GM19240 (cell line): Measurements from ENCODE around the gene TPH2.

Experiments
- DNase-seq: peaks from one replicate; pipeline ENCODE4 v3.0.0; 2011; ENCODE audit warnings: low spot score; ENCODE audit not compliant: insufficient read length

Gene TPH2

GRCh38 chr12:71938728-71939385, at the start of gene TPH2:
Gene TPH2 (plus strand): TSS chr12:71938845. CDS start chr12:71938987, 142 bp downstream.
- no peak for DNase-seq

DNA sequence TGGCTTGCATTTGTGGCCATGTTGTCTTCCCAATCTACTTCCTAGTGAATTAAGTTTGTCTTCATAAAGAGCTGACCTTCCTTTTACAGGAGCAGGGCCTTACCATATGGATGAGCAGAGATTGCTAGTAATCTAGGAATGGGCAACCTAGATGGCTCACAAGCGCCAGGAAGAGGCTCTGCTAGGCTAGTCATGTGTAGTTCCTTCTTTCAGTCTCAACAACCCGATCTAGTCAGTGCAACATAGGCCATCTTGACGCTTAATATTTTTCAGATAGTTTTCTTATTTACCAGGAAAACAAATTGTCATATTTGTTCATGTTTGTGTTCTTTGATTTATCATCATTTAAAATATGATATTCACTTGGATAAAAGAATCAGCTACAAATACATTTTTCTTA, 48.2 kb upstream of the TPH2 start:
- no peak for DNase-seq

DNA sequence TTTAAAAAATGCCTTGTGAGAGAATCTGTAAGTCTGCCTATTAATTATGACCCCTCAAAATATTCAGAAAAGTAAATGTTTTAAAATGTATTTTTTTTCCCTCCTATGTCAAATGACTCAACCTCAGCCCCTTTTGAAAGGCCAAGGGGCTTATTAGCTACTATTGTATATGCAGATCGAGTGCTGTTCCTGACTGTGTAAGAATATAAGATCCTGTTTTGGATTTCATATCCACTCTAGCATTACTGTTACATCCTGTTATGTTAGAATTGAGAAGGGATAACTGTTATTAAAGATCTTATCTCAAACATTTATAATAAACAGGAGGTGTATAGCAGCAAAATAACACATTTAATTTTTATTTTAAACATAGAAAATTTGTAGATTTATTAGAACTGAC, 46.6 kb upstream of the TPH2 start:
- DNase-seq = no peak

DNA sequence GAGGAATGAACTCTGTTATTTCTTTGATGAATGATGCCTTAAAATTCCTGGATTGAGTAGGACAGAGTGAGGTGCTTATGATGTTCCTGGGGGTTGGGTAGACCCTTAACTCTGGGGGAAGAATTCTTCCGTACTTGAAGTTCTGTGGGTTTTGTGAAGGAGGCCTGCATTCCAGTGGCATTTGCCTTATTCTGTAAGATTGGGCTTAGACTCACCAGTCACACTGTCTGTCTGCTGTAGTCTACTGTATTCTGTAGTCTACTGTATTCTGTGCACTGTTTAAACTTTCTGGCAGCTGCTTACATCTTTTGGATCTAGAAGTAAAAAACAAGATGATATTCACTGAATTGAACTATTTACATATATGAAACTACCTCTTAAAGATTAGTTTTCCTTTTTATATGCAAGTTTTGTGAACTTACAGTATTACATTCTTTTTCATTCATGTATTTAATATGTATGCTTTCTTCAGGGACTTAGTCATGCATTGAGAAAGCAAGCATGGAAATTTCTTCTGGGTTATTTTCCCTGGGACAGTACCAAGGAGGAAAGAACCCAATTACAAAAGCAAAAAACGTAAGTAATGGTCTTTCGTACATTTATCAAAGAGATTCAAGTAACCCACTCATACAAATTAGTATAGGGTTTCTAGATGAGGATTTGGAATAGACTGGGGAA, 42.3 kb upstream of the TPH2 start:
- no peak for DNase-seq

DNA sequence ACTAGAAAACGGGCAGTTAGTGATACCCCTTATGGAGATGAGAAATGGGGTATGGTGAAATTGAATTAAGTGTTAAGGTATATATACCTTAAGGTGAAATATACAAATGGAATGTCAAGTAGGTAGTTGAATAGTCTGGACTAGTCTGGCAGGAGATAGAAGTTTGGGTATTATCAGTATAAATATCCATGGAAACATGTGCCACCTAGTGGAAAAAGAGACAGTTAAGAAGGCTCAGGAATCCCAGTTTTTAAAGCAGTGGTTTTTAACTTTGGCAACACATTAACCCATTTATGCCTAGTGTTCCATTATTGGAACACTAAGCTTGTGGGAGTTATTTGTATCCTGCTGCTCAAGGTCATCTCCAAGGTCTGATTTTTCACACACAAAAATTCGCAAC, 38.6 kb upstream of the TPH2 start:
- no peak for DNase-seq

- no peak for DNase-seq
Measured at GRCh38 chr12:71904629-71905028, 34.0 kb upstream of the TPH2 start.

- DNase-seq = no peak
Measured at GRCh38 chr12:71935594-71935993, 3.1 kb upstream of the TPH2 start.

- no peak for DNase-seq
Measured at GRCh38 chr12:71940068-71940467, 1.4 kb downstream of the TPH2 start.

DNA sequence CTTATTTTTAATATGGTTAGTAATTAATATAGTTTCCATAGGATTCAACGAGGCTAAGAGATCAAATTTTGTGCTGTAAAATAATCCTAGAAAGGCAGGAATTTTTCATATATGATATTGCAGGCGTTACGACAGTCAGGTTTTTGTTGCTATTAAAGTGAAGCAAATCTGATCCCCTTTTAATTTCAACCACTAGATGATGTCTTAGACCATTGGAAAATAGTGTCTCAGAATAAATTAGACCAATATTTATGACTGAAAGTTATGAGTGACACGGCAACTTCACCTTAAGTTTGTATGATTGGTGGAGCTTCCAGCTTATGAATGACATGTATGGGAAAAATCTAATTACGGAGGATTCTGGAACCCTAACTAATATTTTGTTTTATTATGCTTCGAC, 2.5 kb downstream of the TPH2 start:
- no peak for DNase-seq

DNA sequence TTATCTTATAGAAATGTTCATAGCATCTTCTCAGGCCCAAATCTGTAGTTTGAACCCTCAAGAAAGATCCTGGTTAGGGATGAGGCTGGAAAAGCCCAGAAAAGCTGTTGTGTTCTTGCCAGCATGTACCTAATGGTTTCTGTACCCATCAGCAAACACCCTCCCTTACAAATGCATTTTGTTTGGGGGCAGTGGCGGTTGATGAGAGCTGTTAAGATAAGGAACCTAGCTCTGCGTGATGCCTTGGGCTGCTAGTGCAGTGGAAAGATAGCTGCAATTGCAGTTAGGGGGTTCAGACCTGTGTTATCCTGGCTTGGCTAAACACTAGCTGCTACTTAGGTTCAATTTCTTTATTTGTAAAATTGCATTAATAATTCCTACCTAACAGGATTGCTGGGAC, 3.6 kb downstream of the TPH2 start:
- DNase-seq = no peak

DNA sequence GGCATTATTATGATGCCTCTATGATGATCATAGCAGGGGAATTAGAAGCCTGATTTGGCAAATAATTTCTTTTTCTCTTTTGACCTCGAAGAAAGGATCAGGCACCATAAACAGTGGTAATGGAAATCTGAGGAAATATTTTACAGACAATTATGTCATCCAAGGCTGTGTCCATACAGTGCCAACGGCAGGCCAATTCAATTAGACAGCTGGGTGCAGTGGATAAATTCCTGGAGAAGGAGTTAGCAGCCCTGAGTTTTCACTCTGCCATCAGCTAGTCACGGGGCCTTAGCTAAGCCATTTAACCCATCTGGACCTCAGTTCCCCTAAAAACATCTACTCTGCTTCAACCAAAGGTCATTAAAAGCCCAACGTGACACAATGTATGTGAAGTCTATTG, 4.1 kb downstream of the TPH2 start:
- no peak for DNase-seq

DNA sequence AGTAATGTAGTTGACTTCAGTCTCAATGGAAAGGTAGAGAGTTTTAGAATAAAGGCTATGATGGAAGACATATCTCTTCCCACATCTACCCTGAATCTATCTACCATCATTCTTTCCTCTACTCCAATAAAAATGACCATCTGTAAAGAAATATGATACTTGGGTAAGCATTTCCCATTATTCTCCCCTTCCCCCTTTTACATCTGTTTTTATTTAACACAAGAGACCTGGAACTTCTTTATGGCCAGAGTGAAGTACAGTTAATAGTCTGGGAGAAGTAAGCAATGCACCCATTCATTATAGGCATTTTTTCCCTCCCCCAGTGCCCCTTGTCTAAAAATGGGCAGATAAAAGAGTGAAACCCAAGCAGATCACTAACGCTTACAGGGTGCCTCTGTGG, 6.5 kb downstream of the TPH2 start:
- DNase-seq = no peak

- DNase-seq = no peak
Measured at GRCh38 chr12:71945883-71946282, 7.2 kb downstream of the TPH2 start.

DNA sequence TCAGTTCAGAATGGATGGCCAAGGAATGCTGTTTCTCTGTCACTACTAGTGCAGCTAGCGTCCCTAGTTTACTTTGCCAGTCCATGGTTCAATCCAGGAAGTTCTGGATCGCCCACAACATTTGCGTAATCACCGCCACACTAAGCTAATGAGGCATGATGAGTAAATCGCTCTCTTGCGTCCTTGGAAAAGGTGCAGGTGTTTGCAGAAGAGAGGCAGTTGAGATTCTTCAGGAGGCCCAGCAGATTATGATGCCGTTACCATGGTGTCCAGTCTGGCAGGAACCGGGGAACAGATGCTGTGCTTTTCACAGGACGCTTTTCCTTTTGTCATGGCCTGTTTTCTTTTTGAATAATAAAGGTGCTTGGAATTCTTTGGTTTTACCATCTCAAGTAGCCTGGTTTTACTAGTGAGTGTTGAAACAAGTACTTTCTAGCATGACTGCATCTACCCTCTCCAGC, 9.0 kb downstream of the TPH2 start:
- DNase-seq = no peak

- no peak for DNase-seq
Measured at GRCh38 chr12:71948390-71948789, 9.7 kb downstream of the TPH2 start.

- DNase-seq = no peak
Measured at GRCh38 chr12:71949646-71950045, 11.0 kb downstream of the TPH2 start.

- no peak for DNase-seq
Measured at GRCh38 chr12:71950404-71950803, 11.8 kb downstream of the TPH2 start.

GRCh38 chr12:71950819-71951218, 12.2 kb downstream of the TPH2 start:
- no peak for DNase-seq

DNA sequence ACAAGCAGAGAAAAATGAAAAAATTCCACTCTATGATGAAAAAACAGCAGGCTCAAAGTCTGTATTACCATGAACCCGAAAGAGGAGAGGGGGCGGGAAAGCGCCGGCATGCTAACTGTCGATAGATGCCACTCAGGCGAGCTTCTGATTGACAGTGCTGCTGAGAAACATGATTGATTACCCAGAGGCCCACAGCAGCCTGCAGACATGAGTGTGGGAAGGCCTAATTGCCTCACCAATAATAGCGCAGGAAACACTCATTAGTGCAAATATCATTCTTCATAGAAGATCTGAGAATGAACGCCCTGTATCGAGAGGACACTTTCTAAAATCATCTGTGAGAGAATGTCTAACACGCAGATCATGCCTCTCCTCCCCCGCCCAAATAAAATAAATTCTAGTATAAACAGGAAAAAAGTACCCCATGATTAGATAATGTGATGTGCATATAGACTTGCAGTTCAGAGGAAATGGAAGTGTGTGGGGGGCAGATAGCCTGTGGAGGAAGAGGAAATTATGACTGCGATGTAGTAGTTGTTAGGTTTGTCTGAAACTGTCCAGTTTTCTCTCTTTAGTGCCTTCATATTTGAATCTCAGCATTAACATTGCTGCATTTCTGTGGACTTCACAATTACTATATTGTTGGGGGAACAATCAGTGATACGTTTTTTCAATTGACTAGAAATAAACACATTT, 15.6 kb downstream of the TPH2 start:
- DNase-seq = no peak

GRCh38 chr12:71954861-71955260, 16.2 kb downstream of the TPH2 start:
- no peak for DNase-seq

DNA sequence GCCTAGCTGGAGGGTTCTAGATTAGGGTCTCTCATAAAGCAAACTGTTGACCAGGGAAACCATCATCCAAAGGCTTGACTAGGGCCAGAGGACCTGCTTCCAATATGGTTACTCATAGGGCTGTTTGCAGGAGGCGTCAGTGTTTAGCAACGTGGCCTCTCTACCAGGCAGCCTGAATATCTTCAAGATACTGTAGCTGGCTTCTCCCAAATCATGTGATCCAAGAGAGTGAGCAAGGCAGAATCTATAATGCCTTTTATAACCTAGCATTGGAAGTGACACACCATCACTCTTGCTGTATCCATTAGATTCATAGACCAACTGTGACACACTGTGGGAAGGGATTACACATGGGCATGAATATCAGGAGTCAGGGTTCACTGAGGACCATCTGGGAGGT, 17.3 kb downstream of the TPH2 start:
- no peak for DNase-seq

- DNase-seq = no peak
Measured at GRCh38 chr12:71958056-71958455, 19.4 kb downstream of the TPH2 start.

GRCh38 chr12:71958457-71958856, 19.8 kb downstream of the TPH2 start:
- DNase-seq = no peak
